Midbrain (tissue), 1 donor: ENCODE measurements around the gene CCN2.

Experiments used
- DNase-seq: peaks from one replicate; lab custom pipeline; 2025; lab: John Stamatoyannopoulos, UW

The CCN2 gene

GRCh38 chr6:131950767-131951575 lies at the start of gene CCN2:
TSS of gene CCN2 (minus strand) at chr6:131951372. CDS start at chr6:131951172, 200 bp downstream.
- no peak for DNase-seq

- DNase-seq = no peak
Observed at GRCh38 chr6:132000296-132000695, 49.1 kb upstream of the CCN2 start.

DNA sequence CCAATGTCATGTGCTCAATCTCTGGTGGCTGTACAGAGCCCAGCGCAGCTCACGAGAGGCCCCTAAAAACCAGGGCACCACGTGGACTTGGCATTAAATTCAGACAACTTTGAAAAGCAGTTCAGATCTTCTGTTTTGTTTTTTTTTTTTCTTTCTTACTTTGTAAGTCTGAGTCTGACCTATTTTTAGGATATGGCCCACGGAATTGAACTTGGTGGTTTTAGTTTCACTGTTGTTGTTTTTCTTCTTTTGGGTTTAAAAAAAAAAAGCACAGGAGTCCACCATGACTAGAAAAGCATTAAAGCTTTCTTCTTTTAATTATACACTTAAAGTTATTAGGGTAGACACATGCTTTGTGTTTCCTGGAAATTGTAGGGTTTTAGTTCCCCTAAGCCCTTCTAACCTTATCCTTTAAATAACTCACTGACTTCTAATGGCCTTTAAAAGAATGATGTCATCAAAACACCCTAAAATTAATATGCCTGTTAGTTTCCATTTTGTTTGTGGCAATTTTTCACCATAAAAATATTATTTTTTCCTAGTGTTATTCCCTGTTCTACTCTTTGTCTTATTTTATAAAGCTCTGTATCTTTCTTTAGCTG lies 48.5 kb upstream of the CCN2 start:
- no peak for DNase-seq

DNA sequence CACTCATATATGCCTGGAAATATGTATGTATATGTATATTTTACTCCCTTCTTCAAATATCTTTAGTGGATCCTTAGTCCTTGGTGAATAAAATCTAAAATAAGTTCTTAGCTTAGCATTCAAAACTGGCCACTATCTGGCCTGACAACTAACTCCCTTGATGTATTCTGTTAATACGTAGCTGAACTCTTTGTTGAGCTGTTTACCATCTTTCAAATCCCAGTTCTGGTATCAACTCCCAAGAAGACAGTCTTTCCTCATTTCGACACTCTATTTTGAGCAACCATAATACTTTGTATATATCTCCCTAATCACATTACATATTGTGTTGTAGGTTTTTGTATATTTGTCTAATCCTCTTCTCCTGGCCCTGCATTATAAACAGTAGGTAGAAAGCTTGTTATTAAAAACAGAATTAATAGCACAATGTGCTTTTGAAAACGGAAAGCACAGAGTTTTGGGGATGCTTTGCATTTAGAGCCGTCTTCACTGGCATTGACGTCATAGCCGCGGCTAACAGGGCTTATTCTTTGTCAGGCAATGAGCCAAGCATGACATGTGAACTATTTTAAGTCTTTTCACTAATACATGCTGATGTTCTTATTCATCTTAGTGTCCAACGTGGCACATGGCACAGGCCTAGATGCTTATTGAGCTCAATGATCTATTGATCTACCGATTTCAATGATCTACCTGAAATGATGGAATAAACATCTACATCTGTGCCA lies 47.2 kb upstream of the CCN2 start:
- no peak for DNase-seq

- DNase-seq = no peak
Observed at GRCh38 chr6:131997429-131998153, 46.4 kb upstream of the CCN2 start.

DNA sequence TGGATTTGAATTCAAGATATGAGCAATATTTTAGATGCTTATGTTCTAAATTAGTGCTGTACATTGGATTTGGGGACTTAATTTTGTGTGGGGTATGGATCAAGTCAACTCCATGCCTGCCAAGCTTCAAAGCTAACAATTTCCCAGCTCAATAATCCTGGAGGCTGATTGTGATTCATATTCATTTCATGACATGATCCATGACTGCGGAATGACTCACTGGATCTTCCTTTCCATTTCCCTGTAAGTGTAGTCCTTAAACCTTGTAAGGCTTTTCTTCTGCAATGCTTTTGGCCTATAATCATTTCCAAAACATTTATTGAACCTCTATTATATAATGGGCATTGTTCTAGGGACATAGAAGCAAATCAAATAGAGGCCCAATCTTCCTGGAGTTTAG lies 44.7 kb upstream of the CCN2 start:
- DNase-seq = no peak

DNA sequence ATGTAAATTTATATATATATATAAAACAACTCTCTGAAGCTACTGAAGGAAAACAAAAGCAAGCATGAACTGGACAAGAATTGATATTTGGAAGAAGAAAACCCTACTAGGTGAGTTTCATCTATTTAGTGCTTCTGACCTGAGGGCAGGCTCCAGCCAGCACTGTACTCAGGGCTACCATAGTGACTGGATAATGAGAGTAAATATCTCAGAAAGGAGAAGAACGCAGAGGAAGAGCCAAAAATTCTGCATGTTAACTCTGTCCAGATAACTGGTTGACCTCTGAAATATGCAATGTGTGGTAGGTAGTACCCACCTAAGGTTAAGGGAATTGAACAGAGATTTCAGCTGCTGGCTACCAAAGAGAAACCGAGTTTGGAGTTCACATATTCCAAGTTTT lies 41.4 kb upstream of the CCN2 start:
- no peak for DNase-seq

GRCh38 chr6:131989036-131989435 lies 37.9 kb upstream of the CCN2 start:
- no peak for DNase-seq

DNA sequence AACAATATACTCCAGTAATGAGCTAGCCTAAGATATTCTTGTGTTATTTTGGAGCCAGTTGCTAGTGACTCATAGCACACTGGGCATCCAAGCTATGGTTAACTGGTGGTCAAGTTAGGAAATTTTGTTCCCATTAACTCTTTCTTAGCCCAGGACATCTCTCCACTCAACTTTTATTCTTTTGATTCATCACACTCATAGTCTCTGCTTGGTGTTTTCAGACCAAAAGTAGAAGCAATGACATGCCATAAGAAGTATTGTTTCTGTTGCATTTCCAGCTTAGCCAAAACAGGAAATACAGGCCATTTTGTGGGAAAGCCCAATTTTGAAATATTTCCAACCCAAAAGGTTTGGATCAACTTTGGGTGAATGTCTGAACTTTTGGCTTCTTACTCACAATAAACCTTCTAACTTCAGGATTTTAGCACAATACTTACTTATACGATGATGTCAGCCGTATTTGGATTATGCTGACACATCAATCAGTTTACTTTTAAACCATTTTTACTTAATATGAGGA lies 31.6 kb upstream of the CCN2 start:
- DNase-seq = no peak

DNA sequence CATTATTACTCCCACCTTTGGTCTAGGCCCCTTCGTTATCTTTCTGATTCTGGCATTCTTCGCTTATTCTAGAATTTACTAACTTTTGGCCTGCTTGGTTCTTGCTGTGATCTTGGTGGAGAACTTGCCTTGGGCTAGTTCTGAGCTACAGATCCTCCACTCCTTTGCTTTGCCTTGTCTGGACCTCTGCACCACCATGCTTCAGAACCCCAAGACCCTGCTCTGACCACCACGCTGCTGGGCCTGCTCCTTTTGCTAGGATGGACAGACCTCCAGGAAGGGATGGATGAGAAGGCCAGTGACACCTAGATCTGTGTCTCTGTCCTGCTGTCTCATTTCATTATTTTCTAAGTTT lies 30.4 kb upstream of the CCN2 start:
- DNase-seq = no peak

DNA sequence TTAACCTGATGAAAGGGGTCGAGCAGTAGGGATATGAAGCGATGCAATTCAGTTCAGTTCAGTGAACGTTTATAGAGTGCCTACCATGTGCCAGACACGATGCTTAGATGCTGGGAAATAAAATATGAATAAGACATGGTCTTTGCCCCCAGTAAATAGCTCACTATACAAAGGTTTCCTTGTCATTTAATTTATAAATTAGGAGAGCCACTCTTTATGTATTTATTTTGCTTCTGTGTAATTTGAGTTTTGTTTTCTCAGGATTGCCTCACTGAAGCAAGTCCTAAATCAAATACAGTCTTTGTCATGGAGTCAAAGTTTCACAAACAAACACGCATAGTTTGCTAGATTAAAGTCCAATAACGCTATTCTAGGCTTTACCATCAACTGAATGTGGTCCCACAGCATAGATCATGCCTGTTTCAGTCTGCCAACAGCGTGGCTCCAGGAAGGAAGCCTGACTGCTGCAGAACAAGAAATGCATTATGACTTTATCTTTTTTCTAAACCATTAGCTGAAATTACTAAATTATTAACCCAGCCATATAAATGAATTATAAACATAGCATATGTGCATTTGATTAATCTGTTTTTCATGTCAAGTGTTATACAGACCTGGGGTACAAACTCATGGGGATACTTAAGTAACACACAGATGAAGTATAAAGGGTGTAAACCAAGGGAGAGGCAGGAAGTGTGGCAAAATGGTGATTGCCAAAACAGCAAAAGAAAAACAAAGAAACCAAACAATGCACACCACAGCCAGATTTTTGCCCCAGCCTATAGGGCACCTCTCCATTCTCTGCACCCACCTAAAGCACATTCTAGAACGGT lies 29.8 kb upstream of the CCN2 start:
- no peak for DNase-seq

GRCh38 chr6:131980338-131980790 lies 29.2 kb upstream of the CCN2 start:
- no peak for DNase-seq

GRCh38 chr6:131979515-131980337 lies 28.6 kb upstream of the CCN2 start:
- no peak for DNase-seq

GRCh38 chr6:131978522-131978921 lies 27.4 kb upstream of the CCN2 start:
- no peak for DNase-seq

DNA sequence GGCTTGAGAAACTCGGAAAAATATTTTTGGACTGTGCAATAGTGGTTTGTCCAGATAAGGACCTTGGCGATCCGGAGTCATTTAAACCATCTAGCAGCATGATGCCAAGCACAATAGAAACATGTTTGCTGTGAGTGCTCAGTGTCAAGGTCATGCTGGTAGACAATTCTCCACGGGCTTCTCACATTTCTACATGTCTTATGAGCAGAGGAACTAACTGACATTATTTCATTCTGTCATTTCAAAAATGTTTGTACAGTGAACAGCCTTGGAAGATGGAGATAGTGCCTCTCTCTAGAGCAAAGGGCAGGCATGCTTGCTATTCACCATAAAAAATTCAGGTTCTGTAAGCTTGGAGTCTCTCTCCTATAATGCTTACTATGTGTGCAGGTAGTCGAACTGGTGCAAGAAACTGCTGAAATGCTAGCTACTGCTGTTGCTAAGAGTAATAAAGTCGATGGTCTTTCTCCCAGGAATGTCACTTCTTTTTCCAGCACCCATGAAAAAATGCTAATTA lies 25.4 kb upstream of the CCN2 start:
- no peak for DNase-seq

- DNase-seq = no peak
Observed at GRCh38 chr6:131972741-131973140, 21.6 kb upstream of the CCN2 start.

DNA sequence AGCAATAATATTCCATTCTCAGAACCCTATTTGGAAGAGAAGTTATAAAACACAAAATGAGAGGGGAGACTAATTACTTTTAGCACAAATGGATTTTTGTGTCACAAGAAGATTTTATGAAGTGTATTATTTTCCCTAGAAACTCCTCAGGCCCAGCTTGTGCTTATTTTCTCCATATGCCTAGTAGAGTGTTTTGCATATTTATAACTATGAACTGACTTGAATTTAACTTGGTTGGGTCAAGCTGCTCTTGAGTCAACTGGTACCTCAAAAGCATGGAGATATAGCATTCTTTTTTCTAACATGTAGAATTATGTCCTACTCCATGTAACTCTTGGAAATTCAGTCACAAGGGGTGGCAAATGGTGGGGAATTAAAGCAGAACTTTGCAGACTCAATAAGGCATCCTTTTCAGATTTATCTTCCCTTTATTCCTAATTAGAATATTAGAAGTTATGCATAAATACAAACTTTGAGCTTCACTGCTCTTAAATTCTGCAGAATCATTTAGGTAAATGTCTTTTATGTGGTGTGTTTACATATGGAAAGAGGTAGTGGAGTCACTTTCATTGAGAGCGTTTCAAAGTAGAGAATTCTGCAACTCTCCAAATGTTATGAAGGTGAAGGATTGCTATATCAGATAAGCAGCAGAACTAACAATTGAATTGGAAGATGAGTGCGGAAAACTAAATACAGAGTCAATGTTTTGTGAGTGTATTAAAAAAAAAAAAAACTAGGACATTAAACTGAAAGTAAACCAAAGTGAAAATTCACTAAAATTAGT lies 19.1 kb upstream of the CCN2 start:
- no peak for DNase-seq

- DNase-seq = no peak
Observed at GRCh38 chr6:131968656-131969055, 17.5 kb upstream of the CCN2 start.

DNA sequence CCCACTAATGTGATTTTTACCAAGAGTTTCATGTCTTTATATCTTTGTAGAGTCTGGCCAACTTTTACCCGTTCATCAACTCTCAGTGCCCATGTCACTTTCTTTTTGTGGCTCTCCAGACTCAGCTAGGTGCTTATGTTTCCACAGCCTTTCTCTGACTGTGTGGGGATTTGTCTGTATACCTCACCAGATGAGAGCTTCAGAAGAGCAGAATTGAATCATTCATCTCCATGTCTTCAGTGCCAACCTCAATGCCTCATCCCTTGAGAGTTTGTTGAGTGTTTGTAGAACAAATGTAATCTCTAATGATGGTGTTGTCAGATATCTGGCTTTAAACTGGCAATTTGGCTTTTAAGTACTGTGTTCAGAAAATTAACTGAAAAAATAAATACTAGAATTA lies 16.8 kb upstream of the CCN2 start:
- no peak for DNase-seq
